H1 (cell line): ENCODE results near the gene PLPPR2. TPM values are rescaled to one million over a fixed set of nuclear protein-coding genes. Genes with fewer than 3 reads are reported as not detected.

ENCODE experiments used
- BACH1 ChIP-seq: IDR thresholded peaks from 2 replicates; pipeline ENCODE4 v1.6.1; 2012; ENCODE audit warnings: low read length, improper control_type of control experiment
- CEBPB ChIP-seq: IDR thresholded peaks from 2 replicates; pipeline ENCODE4 v1.6.1; 2012; ENCODE audit warnings: low read depth, low read length
- CREB1 ChIP-seq: IDR thresholded peaks from 2 replicates; pipeline ENCODE4 v1.6.1; 2012; ENCODE audit warnings: inconsistent platforms
- JUND ChIP-seq: IDR thresholded peaks from 2 replicates; pipeline ENCODE4 v1.6.1; 2011; ENCODE audit warnings: mild to moderate bottlenecking, improper control_type of control experiment, low read length
- PHF8 ChIP-seq: fragments of 200-600 bp; sonication (generic); conservative IDR thresholded peaks from 2 replicates; pipeline ENCODE4 v1.7.1; 2012; ENCODE audit warnings: low read depth, mild to moderate bottlenecking, inconsistent platforms, low read length, moderate library complexity
- POLR2A ChIP-seq, 2 experiments: IDR thresholded peaks; 1 replicate in 1 of 2; 2 replicates in 1 of 2; pipeline ENCODE4 v1.6.1; 2011; ENCODE audit warnings: low read depth in 2 of 2, low read length in 2 of 2, mild to moderate bottlenecking in 2 of 2; ENCODE audit errors: control extremely low read depth in 1 of 2
- SP2 ChIP-seq: IDR thresholded peaks from 2 replicates; pipeline ENCODE4 v1.6.1; 2012; ENCODE audit warnings: mild to moderate bottlenecking, low read length, inconsistent platforms
- SUZ12 ChIP-seq: fragments of 200-600 bp; sonication (generic); IDR thresholded peaks from 2 replicates; pipeline ENCODE4 v1.6.1; 2012; ENCODE audit warnings: mild to moderate bottlenecking, inconsistent platforms, low read length, moderate library complexity, mixed read lengths
- TCF12 ChIP-seq: IDR thresholded peaks from 2 replicates; pipeline ENCODE4 v1.6.1; 2011; ENCODE audit warnings: low read depth, mild to moderate bottlenecking, low read length
- polyA plus RNA-seq, 7 experiments: library from polyadenylated mRNA; depleted of rRNA in 3 of 7; stranded (reverse) in 5 of 7; unstranded in 2 of 7; fragments of >200 nt in 5 of 7; fragments of 200-250 nt in 2 of 7; gene quantifications; 1 replicate in 5 of 7; 2 replicates in 1 of 7; 4 replicates in 1 of 7; pipeline versions ENCODE4 v1.2.1 to v1.2.3, GENCODE V29; 2011 to 2013; ENCODE audit warnings: missing spikeins in 2 of 7, mixed read lengths in 2 of 7
- total RNA-seq: library from RNA; stranded (reverse); fragmentation: NEBNext Ultra II Directional; extraction: Animal tissue kit (Norgen Biotek cat#: 25700); gene quantifications from 2 replicates; pipeline ENCODE4 v1.2.1, GENCODE V29; 2021
- TF ChIP-seq, protein P1 (sequence below): IDR thresholded peaks from 2 replicates; pipeline ENCODE4 v1.6.1; 2012; ENCODE audit warnings: inconsistent platforms
- TF ChIP-seq, protein P2 (sequence below): IDR thresholded peaks from 2 replicates; pipeline ENCODE4 v1.6.1; 2011; ENCODE audit warnings: low read length, improper control_type of control experiment

The PLPPR2 gene
- total and polyA plus RNA-seq, 2 of the 8 experiments (the other 6 are each of a cell fraction or from before 2014, with no cell fraction given): 7.2 to 11.7 TPM

DNA sequence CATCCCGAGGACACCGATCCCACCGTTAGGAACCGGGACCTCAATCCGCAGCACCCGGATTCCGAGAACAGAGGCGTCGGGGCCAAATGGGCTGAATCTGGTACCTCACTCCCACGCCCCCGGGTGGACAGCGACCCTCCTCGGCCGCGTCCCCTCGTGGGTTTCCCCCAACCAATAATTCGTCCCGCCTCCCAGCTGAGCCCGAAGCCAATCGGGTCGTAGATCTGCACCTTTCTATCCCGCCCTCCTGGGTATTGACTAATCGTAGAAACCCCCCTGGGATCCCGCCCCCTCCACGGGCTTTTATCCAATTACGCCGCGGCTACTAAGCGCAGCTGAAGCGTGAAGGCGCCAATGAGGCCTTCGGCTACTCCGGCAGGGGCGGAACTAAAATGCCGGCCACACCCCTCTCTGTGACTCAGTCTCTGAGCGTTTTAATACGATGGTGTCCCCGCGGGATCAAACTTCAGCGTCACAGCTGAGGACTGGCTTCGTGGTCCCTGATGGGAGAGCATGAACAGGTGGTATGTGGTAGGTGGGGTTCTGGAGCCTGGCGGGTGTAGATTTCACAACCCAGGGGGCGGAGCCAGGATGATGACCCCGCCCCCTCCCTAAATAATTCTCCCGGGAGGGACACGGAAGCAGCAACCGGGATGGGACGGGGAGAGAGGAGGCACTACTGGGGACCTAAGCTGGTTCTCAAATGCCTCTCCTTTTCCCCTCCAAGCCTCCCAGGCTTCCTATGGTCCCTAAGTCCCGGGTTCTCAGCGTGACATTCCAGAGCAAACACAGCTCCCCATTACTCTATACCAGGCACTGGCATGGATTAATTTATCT lies 8.9 kb upstream of the PLPPR2 start, which contains the start of the genes CCDC159 and TMEM205 (continued):
- peak; percentile 86 for TF ChIP-seq BACH1
- peak; percentile 83 for TF ChIP-seq SP2
- TF ChIP-seq TCF12: 0 out of 2 replicates have a peak, but pooled peaks have one; percentile 21
- TF ChIP-seq CREB1: peak; percentile 88
- TF ChIP-seq, protein P1, sequence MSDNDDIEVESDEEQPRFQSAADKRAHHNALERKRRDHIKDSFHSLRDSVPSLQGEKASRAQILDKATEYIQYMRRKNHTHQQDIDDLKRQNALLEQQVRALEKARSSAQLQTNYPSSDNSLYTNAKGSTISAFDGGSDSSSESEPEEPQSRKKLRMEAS: peak; percentile 86
- TF ChIP-seq CEBPB: peak; percentile 98
- TF ChIP-seq, protein P2, sequence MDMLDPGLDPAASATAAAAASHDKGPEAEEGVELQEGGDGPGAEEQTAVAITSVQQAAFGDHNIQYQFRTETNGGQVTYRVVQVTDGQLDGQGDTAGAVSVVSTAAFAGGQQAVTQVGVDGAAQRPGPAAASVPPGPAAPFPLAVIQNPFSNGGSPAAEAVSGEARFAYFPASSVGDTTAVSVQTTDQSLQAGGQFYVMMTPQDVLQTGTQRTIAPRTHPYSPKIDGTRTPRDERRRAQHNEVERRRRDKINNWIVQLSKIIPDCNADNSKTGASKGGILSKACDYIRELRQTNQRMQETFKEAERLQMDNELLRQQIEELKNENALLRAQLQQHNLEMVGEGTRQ: peak; percentile 24; the same call in 1 of the 2 replicates
- peak; percentile 66; the same call in 1 of the 2 replicates for TF ChIP-seq JUND
- TF ChIP-seq POLR2A (IDR thresholded peaks at IDR 0.05; ENCODE audit: control extremely low read depth in 1 of 2, low read depth in 2 of 2, low read length in 2 of 2): peak in 1 of 2 experiments; percentile 31; a peak in 1 of 3 replicates
- TF ChIP-seq PHF8: peak; percentile 44
- TF ChIP-seq SUZ12: no peak
